Measurements from ENCODE around the gene NUP98.

The NUP98 gene

GRCh38 chr11:3786781-3787428 is 10.4 kb downstream of the NUP98 start:
- no peak for DNase-seq (ENCODE audit: low read depth)
- no peak for TF ChIP-seq CTCF (IDR thresholded peaks at IDR 0.05; ENCODE audit: control insufficient read depth, extremely low read depth, insufficient read depth)
- no peak overlapping the region for H3K4me3 ChIP-seq (ENCODE audit: low read depth, low read length)

DNA sequence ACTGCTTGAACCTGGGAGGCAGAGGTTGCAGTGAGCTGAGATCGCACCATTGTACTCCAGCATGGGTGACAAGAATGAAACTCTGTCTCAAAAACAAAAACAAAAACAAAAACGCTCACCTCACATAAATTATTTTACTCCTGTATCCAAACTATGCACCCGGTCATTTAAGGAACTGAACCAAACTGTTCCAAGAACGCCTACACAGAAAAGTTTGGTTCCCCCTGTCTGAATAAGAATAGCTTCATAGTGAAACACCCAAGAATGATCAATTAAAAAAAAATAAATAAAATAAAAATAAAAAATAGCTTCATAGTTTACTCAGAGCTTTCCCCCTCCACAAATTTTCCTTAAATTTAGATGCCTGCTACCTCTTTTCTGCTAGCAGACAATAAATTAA is 13.7 kb downstream of the NUP98 start:
- no peak for TF ChIP-seq CTCF (IDR thresholded peaks at IDR 0.05; ENCODE audit: control insufficient read depth, extremely low read depth, insufficient read depth)
- H3K4me3 ChIP-seq (ENCODE audit: low read depth, low read length) = no peak overlapping the region
- no peak for DNase-seq (ENCODE audit: low read depth)

GRCh38 chr11:3782963-3783362 is 14.4 kb downstream of the NUP98 start:
- TF ChIP-seq CTCF (IDR thresholded peaks at IDR 0.05; ENCODE audit: control insufficient read depth, extremely low read depth, insufficient read depth) = no peak
- no peak for DNase-seq (ENCODE audit: low read depth)

GRCh38 chr11:3781423-3781822 is 15.9 kb downstream of the NUP98 start:
- no peak for DNase-seq (ENCODE audit: low read depth)
- H3K4me3 ChIP-seq (ENCODE audit: low read depth, low read length) = no peak overlapping the region
- TF ChIP-seq CTCF (IDR thresholded peaks at IDR 0.05; ENCODE audit: control insufficient read depth, extremely low read depth, insufficient read depth) = no peak

More at GRCh38 chr11:3782963-3783362, 14.4 kb downstream of the NUP98 start:
- H3K4me3 ChIP-seq (ENCODE audit: low read depth, low read length) = no peak overlapping the region

GRCh38 chr11:3775736-3776406 is 21.5 kb downstream of the NUP98 start:
- no peak for DNase-seq (ENCODE audit: low read depth)
- peak; percentile 11; the same call in 1 of the 2 replicates for TF ChIP-seq CTCF (IDR thresholded peaks at IDR 0.05; ENCODE audit: control insufficient read depth, extremely low read depth, insufficient read depth)
- H3K4me3 ChIP-seq (ENCODE audit: low read depth, low read length) = no peak overlapping the region

DNA sequence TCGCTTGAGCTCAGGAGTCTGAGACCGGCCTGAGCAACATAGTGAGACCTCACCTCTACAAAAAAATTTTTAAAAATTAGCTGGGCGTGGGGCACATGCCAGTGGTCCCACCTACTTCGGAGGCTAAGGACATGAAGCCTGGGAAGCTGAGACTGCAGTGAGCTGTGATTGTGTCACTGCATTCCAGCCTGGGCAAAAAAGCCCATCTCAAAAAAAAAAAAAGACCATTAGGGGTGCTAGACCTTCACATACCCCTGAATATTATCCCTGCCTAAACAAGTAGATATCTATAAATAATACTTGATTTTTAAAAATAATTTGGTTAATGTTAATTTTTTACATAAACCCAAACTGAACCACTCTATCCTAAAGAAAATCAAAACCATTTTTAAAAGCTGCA is 24.2 kb downstream of the NUP98 start:
- H3K4me3 ChIP-seq (ENCODE audit: low read depth, low read length) = no peak overlapping the region
- TF ChIP-seq CTCF (IDR thresholded peaks at IDR 0.05; ENCODE audit: control insufficient read depth, extremely low read depth, insufficient read depth) = no peak
- DNase-seq (ENCODE audit: low read depth) = no peak
